K562 treated with DMSO at 1 percent for 48 hours (cell line): ENCODE results near the gene H2BW1. TPM values are rescaled to one million over a fixed set of nuclear protein-coding genes. Genes with fewer than 3 reads are reported as not detected.

Source experiments
- total RNA-seq: library from RNA; unstranded; fragments of 300-600 nt; gene quantifications from 2 replicates; pipeline ENCODE4 v1.2.3, GENCODE V29; 2022; ENCODE audit warnings: low replicate concordance; ENCODE audit errors: extremely low read depth

H2BW1 gene
- total RNA-seq: not detected in 2 replicates

GRCh38 chrX:104013606-104014005 is at the start of gene H2BW1:
H2BW1 (minus strand) TSS chrX:104013708; CDS start chrX:104013576, 132 bp downstream.

GRCh38 chrX:104039689-104040505 is 26.4 kb upstream of the H2BW1 start, which contains the start of gene H2BW2:
H2BW2 (plus strand) TSS chrX:104039956; CDS start chrX:104039995, 39 bp downstream.

DNA sequence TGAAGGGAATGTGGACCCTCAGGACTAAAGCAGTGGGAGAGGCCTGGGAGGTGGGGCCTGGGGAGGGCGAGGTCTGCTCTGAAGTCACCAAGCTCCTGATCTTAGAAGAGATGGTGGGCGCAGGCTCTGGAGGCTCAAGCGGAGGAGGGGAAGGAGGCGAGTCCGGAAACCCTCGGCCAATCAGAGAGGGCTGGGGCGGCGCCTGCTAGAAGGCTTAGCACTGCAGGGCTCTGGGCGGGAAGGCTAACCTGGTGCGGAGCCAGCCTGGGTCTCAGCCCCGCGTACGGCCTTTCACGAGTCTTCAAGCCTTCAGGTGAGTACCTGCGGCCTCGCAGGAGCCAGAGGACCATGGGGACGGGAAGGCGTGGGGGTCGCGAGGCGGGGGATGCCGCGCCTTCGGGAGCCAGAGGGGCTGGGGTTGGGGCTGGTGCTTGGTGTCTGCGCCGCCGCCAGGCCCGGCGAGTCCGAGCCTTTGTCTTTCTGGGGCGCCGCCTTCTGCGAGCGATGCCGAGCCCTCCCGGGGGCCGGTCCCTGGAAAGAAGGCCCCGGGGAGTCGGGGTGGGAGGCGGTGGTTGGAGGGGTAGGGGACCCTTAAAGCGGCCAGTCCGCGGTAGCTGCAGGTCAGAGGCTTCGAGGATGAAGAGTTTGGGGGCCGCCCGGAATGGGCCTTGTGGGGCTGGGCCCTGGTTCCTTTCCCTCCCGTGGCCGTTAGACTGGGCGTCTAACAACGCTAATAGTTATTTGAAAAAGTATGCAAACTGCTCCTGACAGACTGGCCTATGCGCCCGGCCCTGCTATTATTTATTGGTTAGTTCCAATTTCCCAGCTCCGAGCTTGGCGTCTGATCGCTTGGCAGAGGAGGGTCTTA is 50.9 kb downstream of the H2BW1 start, which contains the start of gene TMSB15B:
TSS of gene TMSB15B (plus strand) at position 217 of the 868 bp plus-strand sequence.

Other genes starting within 250 kb of the H2BW1 start
- not detected in 2 replicates for gene PLP1, start 236.9 kb downstream of the H2BW1 start, total RNA-seq
- gene RAB9B, start 181.5 kb downstream of the H2BW1 start, total RNA-seq: not detected in 2 replicates
- gene TMSB15B, start 51.1 kb downstream of the H2BW1 start, total RNA-seq: not detected in 2 replicates
- not detected in 2 replicates for gene H2BW2, start 26.2 kb upstream of the H2BW1 start, total RNA-seq
- gene TMSB15C, start 62.5 kb upstream of the H2BW1 start, total RNA-seq: not detected in 2 replicates
- gene ZCCHC18, start 98.8 kb upstream of the H2BW1 start, total RNA-seq: not detected in 2 replicates
- not detected in 2 replicates for gene SLC25A53, start 143.3 kb upstream of the H2BW1 start, total RNA-seq
- not detected in 2 replicates for gene FAM199X, start 152.7 kb upstream of the H2BW1 start, total RNA-seq
- gene ESX1, start 241.2 kb upstream of the H2BW1 start, total RNA-seq: not detected in 2 replicates